GM18858 (cell line): ENCODE data around the gene TMEM184C.

Experiments
- ATAC-seq: cut with Tn5 transposase; IDR thresholded peaks from one replicate; pipeline ENCODE4 v1.9.1; 2021; ENCODE audit not compliant: unreplicated experiment

TMEM184C gene

DNA sequence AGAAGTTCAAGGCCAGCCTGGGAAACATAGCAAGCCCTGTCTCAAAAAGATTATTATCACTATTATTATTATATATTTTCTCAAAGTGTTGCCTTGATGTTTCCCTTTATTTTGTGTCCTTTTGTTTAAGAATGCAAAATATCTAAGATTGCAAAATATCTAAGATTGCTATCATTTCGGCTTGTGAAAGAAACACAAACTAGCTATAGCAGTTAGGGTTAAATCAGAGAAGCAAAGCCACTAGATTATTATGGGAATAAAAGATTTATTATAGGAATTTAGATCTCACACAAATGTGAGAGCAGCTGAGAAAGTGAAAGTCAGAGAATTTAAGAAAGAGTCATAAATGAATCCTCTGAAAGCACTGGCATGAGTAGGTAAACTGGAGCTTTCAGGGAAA is 18.0 kb upstream of the TMEM184C start:
- no peak for ATAC-seq

DNA sequence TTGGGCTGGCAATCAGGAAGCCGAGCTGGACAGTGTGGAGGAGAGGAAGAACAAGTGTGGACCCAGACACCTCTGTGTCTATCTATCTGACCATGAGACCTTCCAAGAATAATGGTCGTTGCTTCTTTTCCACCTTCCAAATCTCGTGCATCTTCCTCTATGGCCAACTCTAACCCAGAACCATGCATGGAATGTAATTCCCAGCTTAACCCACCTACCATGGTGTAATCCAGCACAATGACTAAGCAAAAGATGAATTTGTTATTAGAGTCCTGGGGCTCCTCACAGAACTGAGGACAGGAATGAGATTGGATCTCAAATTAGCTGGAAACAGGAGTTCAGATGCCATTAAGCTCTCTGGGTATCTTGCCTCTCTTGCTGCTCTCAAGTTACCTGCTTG is 17.4 kb upstream of the TMEM184C start:
- ATAC-seq: no peak

DNA sequence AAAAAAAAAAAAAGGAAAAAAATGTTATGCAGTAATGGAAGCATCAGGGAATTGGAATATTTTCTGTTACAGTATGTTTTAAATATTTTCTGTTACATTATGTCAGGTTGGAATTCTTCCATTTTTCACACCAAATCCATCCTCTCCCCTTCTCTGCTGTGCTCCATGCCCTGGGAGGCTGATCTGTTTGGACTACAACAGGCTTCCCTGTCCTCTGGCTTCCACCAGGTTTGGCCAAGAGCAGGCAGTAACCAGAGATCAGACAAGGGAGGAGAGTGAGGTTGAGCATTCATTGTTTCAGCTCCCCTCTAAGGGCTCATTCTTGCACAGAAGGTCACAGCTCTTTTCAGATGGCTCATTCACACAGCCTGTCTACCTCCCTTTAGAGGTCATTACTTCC is 11.7 kb upstream of the TMEM184C start:
- no peak for ATAC-seq

DNA sequence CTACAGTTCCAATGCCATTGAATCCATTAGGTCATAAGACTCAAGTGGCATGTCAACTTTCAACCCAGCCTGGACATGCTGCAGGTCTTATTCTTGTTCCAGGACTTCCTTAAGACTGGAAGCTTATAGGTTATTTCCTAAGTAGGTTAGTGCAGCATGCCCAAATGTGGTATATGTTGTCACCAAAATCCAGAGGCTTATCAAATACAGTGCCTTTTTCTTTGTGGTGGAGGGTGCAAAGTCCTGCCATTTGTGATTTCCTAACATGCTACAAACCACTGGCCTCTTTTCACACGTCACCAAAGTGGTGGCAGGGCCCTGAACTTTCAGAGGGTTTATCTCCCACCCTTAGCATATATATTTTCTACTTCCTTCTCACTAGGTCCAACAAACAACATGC is 9.7 kb upstream of the TMEM184C start:
- no peak for ATAC-seq

DNA sequence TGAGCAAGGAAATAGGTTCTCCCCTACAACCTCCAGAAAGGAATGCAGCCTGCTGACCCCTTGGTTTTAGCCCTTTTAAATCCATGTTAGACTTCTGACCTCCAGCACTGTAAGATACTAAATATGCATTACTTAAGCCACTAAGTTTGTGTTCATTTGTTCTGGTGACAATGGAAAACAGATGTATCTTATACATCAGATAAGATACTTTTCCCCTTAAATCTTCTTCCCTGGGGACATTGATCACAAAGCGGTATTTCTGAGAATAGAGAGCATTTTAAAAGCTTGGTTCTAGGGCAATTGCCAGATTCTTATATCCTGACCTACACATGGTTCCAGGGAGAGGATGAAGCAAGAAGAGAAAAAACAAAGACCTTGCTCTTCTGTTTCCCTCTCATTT is 6.5 kb upstream of the TMEM184C start:
- ATAC-seq: no peak

DNA sequence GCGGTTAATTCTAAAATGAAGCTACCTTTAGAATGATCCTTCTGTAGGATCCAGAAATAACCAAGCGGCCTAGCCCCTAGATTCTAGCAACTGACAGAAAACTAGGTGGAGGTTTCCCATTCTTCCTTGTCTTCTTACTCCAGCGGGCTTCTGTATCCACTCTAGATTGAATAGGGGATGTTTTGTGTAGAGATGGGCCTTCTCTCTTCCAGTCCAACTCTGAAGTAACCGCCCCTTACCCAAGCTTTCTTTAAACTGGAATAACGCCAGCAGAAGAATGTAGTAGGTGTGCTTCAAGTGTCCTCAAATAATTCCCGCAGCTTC is 386 bp upstream of the TMEM184C start:
- ATAC-seq: no peak

DNA sequence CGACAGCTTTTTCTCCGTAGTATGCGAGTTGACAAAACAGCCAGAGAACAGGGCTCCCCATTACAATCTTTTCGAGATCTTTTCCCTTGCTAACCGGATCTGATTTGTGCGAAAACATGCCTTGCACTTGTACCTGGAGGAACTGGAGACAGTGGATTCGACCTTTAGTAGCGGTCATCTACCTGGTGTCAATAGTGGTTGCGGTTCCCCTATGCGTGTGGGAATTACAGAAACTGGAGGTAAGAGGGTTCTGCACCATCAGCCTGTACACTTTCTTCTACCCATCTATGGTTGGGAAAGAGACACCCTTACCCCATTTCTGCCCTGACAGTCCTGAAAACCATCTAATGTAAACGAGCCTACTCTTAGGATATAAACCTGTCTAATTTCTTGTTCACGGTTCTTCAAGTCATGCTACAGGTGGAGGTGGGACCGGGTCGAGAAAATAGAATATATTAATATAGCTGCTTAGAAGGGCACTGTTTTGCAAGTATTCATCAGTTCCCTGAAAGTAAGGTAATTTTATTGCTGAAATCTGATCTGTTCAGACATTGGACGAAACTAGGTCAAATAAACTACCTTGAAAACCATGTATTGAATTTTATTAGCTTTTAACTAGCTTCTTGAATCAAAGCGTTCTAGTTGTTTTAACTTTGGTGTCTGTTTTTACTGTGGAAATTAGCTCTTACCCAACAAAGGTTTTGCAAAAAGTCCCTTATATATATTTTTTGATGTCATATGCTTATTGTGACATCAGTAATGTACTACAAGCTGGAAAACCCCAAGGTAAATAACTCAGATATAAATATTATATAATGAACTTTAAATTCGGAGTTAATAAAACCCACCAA is 869 bp downstream of the TMEM184C start:
- ATAC-seq: peak; percentile 6

DNA sequence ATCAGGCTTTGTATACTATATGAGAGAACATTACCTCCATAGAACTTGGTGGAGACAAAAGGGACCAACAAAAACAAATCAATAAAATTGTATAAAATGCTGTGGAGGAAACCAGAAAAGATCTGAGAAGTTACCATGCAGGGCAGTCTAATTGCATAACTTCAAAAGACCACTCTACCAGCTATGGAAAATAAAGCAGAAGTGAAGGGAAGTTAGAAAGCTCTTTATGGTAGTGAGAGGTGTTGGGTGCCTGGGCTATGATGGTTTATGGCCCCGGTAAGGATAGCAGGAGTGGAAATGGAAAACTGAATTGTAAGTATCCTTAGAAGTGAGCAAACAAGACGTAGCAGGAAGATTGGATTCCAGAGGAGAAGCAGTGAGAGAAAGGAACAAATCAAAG is 3.1 kb downstream of the TMEM184C start:
- ATAC-seq: no peak

DNA sequence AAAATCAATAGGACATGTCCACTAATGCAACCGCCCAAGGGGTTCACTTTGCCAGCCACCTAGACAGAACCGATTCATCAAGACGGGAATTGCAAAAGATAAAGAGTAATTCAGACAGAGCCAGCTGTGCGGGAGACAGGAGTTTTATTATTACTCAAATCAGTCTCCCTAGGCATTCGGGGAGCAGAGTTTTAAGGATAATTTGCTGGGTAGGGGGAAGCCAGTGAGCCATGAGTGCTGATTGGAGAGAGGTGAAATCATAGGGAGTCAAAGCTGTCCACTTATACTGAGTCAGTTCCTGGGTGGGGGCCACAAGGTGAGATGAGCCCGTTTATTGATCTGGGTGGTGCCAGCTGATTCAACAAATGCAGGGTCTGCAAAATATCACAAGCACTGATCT is 8.5 kb downstream of the TMEM184C start:
- no peak for ATAC-seq

DNA sequence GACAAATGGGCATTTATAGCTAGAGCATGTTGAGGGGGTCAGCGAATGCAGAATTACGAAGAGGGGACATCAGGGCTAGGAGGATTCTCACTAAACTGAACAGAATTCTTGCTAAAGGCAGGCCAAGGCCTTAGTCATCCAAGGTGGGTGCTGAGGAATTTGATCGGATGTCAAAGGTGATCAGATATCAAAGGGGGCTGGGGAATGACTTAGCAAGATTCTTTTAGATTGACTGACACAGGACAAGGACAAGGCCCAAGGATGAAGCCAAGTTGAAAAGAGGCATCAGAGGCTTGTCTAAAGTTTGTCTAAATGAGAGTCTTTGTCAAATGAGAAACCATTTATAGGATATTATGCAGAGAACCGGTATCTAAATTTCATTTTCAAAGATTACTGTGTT is 9.7 kb downstream of the TMEM184C start:
- ATAC-seq: no peak

DNA sequence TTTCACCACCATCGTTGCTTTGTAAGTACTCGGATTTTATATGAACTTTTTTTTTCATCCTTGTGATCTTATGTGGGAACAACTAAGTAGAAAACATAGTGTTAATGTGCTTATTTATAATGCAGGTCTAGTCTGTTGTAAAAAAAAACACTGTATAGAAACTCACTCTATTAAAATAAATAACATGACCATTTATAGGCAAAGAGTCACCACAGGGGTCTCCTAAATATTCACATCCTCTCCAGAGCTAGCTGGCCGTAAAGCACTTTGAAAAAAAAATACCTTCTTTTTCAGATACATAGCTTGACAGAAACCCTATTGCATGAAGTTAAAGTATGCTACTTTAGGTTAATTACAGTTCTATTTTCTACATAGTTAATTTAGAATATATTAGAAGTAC is 11.2 kb downstream of the TMEM184C start:
- ATAC-seq: no peak

DNA sequence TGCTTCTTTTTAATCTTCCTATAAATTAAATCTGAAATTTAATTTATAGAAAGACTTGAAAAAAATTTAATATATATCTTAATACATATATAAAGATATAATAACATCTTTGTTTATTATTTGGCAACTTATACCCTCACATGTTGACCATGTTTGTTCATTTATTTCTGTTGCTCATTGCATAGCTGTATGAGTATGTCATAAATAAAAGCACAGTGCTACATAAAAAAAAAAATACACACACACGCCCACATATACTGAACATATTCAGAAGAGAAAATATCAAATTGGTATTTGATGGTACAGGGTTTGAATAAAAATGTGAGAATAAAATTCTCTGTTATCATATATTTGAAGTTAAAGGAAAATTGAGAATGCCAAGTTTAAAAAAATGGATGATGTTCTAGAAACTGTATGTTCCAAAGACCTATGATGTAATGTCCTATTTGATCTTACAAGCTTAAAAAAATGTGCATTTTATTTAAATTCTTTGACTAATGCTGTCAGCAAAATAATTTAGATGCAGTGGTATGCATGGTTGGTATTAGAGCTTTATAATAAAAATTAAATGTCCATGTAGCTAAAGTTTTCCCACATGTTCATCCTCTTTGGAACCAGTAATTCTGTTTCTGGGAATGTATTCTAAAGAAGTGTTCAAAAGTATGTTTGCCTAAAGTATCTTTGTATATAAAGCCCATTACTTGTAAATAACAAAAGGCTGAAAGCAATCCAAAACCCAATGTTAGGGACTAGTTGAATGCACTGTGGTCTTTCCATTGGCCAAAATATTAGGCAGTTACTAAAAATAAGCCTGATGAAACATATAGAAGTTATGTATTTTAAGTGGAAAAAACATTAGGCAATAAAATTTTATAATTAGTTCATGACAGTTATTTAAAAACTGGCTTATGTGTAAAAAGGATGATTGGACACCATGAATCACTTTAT is 12.9 kb downstream of the TMEM184C start:
- ATAC-seq: no peak

DNA sequence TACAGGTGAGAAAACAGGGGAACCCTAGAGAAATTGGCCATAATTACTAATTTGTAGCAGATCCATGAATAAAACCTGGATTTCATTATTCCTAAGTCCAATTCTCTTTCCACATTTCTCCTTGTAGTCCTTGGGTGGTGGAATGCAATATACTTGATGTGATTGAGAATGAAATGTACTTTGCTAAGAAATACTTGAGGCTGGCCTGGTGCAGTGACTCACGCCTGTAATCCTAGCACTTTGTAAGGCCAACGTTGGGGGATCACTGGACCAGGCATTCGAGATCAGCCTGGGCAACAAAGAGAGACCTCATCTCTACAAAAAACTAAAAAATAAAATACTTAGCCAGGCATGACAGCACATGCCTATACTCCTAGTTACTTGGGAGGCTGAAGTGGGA is 15.9 kb downstream of the TMEM184C start:
- ATAC-seq: no peak

DNA sequence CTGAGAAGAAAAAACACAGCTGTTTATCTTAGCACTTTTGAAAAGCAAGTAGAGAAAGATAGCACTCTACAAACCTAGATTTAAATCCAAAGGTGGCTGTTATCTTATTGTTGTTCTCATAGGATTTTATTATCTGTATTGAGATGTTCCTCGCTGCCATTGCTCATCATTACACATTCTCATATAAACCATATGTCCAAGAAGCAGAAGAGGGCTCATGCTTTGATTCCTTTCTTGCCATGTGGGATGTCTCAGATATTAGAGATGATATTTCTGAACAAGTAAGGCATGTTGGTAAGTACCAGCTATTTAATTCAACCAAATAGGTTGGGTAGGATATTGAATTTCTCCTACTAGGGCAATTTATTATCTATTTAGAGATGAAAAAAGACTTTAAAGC is 16.4 kb downstream of the TMEM184C start:
- no peak for ATAC-seq

DNA sequence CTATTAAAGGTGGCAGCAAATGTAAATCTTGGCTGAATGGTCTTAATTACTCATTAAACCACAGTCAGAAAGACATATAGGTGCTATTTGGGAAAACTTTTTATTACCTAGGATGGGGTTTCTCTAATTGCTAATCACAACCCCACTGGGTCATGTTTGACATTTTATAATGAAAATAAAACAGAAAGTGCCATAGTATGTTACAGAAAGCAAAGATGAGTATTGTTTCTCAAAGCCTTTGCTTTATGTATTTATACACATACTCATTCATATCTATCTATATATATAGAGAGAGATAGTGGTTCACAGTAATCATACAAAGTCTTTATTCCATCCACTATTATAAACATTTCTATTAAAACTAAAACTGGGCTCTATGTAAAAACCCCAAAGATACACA is 18.2 kb downstream of the TMEM184C start:
- ATAC-seq: no peak

DNA sequence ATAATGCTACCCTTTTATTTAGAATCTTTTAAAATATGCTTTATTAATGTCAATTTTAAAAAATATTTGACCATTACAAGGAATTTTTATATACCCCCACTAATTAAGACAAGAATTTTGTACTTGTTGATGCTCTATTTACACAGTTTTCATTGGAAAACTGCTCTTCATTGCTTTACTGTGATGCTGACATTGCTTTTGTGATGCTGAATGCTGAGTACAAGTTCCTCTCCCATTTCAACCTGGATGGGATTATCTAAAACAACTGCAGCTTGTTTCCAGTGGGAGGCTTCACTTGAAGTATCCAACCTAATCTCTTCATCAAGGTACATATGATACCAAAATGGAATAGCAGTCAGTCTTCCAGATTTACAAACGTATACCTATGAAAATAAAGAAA is 21.2 kb downstream of the TMEM184C start:
- ATAC-seq: no peak

DNA sequence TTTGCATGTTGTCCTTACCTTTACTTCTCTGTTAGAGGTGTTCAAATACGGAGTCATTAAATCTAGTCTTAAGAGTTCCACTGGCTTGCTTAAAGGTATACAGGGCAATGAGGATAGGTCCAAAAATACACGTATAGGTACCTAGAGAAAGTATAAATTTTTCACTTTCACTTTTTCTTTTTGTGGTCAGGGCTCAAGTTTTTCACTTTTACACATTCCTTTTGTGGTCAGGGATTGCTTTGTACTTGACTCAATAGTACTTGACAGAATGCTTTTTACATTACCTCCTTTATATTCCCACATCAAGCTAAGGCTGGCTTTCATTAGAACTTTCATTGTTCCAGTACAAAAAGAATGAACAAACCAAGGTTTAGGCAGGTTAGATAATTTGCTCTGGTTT is 21.7 kb downstream of the TMEM184C start:
- ATAC-seq: peak; percentile 81

DNA sequence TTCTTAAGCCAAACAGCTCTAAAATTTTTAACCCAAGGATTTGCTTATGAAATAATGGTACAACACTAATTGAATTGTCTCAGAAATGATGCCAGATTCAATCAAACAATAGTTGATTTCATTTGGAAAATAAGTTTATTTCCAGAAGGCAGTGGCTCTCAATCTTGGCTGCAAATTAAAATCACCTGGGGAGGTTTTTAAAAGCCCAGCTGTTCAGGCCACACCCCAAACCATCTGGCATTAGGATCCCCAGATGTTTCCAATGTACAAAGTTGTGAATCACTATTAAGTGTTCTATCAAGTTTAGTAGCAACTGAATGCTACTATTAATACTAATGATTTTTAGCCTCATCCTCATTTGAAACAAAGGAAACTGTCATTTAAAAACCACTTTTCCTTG is 22.2 kb downstream of the TMEM184C start:
- no peak for ATAC-seq

DNA sequence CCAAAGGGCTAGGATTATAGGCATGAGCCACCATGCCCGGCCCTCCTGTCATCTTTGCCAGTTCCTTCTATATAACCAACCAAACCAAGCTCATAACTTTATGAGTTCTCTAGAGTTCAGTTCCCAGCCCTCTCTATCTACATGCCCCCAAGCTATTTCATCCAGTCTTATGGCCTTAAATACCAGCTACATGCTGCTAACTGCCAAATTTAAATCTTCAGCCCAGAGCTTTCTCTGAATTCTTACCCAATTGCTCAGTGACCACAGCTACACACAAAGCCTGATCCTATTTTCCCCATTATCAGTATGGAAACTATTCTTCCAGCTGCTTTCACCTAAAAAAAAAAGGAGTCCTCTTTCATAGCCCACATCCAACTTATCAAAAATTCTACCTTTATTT is 23.1 kb downstream of the TMEM184C start:
- no peak for ATAC-seq

DNA sequence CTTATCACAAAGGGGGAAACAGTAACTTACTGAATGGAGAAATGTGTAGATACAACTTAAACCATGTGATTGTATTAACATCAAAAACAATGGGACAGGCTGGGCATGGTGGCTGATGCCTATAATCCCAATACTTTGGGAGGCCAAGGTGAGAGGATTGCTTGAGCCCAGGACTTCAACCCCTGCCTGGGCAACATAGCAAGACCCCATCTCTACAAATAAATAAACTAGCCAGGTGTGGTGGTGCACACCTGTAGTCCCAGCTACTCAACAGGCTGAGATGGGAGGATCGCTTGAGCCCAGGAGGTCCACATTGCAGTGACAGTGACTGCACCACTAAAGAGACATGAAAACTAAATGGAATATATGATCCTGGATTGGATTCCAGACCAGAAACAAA is 26.4 kb downstream of the TMEM184C start:
- ATAC-seq: no peak

DNA sequence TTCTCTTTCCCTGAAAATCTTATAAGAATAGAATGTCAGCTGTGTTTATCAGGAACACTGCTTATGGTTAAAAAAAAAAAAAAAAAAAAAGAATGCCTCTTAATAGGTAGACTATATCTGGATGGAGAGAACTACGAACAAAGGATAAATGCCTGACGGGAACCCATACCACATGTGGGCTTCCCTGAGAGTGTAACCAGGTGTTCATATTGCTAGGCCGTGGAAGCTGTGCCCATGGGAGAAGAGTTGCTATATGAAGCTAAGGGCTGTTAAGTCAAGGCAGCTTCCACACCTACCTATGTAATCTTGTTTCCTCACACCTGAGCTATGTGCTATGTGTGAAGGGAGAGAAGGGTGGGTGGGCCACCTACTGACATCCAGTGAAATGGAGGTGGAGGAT is 27.3 kb downstream of the TMEM184C start:
- ATAC-seq: no peak

DNA sequence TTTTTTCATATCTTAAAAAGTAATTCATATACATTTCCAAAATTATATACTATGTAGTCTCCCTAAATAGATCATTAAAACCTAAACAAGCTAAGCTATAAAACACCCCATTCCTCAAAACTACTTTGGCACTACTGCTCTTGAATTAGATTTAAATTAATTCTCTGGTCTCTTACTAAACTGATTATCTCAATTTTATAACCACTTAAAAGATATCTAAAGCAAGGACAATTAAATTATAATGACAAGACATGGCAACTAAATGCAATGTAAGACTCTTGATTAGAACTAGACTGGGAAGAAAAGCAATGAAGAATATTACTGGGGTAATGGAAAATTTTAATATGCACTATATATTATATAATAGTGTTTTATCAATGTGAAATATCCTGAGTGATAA is 27.9 kb downstream of the TMEM184C start:
- ATAC-seq: no peak
